HG03045 (cell line): ENCODE data around the gene INSYN2A.

ENCODE experiments used
- ATAC-seq: cut with Tn5 transposase; IDR thresholded peaks from one replicate; pipeline ENCODE4 v1.9.1; 2021; ENCODE audit warnings: mild to moderate bottlenecking, moderate library complexity; ENCODE audit not compliant: unreplicated experiment

INSYN2A gene

DNA sequence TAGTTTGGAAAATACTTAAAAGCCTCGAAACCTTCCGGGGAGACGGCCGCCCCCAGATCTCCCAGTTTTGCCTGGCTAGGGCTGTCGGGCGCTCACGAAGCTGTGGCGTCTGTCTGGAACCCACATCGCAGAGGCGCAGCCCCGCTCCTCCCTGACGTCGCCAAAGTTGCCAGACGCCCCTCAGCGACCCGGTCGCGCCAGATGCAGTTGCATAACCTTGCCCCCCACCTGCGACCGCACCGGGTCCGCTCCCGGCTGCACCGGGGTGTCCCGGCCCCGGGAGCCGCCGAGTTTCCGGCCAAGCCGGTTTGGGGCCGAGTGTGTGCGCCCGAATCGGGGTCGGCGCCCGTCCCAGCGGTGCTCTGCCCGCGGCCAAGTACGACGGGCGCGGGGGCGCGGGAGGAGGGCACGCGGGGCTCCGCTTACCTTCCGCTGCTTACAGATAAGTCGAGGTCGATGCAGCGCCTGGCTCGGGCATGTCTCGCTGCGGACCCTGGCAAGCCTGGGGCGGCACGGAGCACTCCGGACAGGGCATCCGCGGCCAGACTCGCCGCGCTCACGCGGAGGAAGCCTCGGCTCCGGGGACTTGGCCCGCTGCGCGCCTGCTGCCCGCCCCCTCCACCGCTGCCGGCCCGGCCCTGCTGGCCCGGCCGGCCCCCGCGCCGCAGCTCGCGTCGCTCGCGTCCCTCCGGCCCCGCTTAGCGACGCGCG is 665 bp downstream of the INSYN2A start:
- ATAC-seq: no peak

DNA sequence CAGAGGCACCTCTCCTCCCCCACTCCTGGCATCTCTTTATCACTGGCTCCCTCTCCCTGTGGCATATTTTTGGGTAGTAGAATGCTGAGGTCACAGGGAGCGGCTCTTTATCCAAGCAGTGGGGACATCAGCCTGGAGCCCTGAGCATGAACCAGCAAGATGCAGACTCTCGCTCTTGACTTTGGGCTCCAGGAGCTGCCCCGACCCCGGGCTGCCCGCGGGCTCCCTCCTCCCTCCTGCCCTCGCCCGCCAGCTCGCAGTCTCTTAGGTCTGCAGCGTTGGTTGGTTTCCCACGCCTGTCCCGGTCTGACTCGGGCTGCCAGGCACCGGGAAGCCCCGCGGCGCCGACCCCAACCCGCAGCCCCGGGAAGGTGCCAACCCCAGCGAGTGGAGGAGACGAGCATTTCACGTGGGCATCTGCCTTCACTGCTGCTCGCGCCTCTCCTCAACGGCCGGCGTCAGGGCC is 1.3 kb downstream of the INSYN2A start:
- ATAC-seq: no peak

DNA sequence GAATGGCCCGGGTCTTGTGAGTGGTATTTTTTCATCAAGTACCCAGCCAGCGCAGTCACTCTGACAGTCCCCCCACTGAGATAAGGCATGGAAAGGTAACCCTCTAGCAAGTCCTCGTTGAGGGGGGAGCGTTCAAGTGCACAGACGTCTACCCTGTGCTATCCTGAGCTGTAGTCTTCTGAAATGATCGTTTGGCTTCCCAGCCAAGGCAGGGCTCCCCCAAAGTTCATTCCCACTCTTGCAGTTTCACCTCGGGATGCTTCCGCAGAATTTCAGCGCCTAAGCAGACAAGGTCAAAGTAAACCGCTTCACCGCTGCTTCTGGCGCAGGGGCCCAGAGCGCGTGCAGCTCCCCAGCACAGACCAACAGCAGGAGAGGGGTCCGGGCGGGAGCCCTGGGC is 1.8 kb downstream of the INSYN2A start:
- ATAC-seq: no peak

DNA sequence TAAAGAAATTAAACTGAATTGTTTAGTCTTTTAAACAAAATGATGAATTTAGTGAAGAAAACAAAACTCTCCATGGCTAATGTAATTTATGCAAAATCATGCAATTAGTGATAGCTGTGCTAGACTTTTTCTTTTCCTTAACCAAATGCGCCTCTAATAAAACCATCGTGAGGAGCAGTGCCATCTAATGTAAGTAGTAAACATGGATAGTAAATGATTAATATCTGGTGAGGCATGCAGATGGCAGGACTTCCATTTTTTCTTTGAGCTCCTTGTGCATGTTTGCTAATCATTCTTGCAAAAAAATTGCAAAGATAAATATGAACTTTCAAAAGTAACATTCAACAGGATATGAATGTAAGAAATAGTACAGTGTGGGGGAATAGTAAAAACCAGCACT is 2.3 kb downstream of the INSYN2A start:
- no peak for ATAC-seq

DNA sequence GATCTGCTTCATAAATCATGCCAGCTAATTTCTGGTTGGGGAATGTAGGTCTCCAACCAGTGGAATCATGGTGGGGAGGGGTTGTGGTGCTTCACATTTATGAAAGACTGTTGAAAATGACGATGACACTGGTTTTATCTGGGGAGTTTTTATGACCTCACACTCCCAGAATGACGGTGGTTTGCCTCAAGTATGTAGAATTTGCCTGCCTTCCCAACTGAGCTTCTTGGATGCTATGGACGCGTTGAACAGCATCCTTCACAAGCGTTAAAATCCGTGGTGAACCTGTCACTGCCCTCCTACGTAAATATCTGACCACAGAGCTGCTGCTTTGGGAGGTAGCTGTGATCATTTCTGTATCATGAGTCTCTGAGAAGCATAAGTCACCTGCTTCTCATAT is 3.3 kb downstream of the INSYN2A start:
- no peak for ATAC-seq

DNA sequence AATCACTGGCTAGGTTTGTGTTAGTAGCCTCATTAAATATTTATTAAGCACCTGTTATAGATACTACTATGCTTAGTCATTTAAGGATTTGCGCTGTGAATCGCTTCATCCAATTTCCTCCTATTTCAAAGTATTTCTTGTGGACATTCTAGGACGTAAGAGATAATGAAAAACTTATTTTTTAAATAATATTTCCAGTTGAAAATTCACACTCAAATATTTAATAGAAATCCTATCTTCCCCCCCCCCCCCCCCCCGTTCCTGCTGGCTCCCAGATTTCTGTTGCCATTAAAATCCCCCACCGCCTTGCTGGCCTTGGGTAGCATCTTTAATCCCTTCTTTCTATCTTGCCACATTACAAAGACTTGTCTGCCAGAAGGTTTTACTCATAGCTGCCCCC is 6.0 kb downstream of the INSYN2A start:
- ATAC-seq: no peak

DNA sequence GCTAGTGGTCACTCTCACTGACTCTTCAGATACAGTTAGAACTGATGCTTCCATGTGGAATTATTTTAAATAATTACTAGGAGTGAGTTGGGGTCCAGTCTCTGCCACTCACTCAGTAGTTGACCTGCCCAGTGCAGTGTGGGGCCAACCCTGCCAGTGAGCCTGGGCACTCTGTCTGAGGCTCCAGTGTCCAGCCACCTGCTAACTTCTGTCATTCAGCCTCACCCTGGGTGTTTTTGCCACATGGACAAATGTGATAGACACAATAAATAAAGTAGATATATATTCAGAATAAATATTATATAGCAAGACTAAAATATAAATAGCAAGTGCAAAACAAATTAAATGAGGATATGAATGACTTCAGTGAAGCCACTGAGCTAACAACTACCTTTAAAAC is 7.2 kb downstream of the INSYN2A start:
- no peak for ATAC-seq

DNA sequence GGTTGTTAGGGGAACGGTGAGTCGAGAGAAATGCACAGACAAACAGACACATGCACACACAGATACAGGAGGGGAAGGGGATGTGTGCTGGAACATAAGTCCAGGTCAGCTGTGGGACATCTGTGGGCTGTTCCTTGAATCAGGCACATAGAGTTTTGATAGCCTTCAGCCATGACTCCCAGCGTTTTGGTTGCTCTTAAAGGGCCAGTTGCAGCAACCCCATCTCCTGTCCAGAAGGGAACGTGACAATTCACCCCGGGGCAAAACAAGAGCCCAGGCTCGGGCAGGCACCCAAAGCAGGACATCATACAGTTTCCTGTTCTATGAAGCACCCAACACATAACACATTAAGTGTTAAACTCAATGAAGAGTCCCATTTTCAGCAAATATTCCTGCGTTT is 9.6 kb downstream of the INSYN2A start:
- ATAC-seq: no peak

DNA sequence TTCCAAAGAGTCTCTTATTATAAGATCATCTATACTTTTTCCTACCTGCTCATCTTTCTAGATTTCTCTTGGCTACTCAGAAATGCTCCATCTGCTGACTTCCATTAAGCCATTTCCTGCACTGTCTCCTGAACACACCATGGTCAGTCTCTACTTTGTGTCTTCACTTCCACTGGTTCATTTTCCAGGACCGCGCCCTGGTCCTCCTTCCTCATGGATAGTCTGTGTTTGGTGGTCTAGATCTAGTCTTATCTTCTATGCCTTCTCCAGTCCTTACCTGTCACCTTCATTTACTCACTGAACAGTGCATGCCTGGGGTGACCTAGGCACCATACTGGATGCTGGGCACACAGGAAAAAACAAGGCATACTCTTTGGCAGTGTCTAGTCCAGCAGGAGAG is 11.8 kb downstream of the INSYN2A start:
- no peak for ATAC-seq

DNA sequence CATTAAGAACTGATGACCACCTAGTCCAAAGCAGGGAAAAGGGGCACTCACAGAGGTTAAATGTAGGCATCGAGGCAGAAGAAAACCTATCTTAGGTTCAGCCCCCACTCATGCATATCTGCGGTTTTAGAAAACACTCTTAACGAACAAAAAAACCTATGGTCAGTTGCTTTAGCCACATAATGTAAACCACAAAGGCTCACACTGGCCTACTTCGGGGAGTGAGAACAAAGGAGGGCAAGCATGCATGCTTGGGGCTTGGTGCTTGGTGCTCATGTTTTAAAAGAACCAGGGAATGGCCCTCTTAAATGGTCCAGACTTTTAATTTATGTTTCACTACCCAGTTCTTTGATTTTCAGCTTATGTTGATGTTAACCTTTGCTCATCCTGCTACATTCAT is 14.2 kb downstream of the INSYN2A start:
- no peak for ATAC-seq

DNA sequence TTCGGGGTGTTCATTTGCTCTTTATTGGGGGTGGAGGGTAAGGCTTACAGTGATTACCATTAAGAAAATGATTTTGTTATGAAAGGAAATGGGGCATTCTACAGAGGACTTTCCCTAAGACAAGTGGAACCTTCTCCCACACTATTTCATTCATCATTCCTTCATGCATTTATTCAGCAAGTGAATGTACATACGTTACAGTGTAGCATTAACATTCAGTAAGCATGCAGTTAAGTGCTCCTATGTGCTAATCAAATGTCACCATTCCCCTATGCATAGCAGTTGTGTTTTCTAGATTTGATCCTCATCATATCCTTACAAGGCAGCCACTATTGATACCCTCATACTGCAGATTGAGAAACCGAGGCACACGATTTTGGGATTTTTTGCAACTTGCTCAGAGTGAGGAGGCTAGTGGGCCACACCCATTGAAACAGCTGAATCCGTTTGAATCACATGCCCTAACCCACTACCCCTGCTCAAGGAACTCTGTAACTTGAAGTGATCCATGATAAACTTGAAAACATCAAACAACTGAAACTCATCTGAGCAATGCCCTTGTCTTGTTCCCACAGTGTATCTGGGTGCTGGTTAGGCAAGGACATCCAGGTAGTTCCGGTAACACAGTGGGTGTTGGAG is 16.7 kb downstream of the INSYN2A start:
- ATAC-seq: no peak

DNA sequence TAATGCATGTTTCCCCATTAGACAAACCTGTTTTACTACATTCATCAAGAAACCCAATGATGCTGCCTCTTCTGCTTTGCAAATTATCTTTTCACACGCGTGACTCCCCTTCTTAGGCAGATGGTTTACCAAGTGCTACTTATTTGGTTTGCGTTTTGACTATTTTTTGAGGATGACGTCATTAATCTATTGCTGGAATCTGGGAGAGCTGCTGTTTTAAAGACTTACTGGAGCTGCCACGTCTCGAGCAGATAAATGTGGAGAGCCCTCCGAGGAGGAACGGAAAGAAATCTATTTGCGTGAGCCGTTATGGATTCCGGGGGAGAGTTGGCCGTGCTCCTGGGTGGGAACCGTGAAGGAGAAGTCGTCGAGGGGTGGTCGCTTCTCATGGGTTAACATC is 19.7 kb downstream of the INSYN2A start:
- no peak for ATAC-seq

DNA sequence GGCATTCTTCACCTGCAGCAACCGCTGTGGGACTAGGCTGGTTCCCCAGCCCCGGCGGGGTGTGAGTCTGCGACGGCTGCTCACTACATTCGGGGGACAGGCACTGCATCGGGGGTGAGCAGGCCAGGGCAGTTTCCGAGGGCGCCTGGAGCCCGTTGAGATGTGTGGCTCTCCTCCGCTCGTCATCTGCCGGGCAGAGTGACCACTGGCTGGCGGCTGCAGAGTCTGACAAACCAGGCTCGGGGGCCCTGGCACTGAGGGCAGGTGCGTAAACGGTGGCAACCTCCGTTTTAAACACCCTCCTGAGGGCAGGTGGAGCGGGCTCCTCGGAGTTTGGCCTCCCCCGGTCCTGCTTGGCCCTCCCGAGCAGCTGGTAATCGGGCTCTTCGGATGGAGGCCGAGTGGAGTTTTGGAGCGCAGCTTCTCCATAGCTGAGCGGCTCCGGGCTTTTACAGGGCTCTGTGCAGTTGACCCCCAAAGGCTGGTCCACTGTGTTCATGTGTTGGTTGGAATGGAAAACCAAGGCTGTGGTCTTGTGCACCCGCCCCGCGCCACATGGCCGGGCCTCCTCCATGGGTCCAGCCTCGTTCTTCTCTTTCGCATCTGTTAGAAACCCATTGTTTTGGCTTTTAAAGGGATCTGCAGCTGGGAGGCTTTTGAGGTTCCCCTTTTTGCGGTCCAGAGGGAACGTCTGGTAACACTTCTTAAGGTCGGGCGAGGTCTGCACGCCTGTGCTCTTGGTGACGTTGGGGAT is 20.9 kb downstream of the INSYN2A start:
- ATAC-seq: no peak

DNA sequence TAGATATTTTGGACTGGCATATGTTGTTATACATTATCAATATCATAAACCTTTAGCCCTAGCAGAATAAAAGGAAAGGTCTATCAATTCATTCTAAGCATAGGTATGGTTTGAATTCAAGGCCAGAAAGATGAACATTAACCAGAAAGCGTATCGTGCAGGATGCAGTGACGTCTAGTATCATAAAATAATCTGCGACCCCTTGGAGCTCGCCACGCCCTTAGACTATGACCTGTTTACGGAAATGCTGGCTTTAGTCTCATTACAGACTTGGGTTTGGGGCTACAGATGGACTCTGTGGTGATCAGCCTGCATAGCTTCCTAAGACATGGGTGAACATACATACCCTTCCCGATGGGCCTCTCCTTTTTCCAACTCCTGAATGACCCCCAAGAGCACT is 21.5 kb downstream of the INSYN2A start:
- no peak for ATAC-seq

DNA sequence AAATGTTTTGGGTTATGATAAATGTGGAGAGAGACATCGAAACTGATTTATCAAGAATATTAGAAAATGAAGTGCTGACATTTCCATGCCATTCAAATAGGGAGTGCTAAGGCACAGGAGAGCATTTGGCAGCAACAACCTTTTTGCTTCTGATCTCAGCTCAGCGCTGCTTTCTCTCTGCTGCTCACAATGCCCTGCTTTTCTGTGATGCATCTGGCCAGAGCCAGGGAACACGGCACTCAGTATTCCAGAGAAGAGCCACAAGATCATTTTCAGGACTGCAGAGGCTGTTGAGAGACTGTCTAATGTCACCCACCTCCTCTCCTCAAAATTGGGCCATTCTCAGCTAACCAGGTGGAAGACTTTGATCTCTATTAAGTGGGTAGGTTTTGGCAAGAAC is 28.1 kb downstream of the INSYN2A start:
- no peak for ATAC-seq

DNA sequence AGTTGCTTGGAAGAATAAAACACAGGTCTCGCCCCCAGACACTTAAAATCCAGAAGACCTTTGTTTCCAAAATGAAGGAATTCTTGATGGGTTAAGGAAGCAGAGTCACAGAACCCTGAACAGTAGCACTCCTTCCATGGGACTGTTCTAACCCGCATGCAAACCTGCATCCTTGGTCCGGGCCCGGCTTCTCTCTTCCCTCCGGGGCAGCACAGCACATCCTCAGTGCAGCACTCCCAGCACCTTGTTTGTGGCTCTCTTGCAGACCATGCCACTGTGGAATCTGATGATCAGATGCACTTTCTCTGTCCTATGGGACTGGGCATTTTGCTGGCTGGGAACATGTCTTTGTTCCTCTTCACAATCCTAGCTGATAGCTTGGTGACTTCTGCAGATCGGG is 33.5 kb downstream of the INSYN2A start:
- ATAC-seq: no peak

DNA sequence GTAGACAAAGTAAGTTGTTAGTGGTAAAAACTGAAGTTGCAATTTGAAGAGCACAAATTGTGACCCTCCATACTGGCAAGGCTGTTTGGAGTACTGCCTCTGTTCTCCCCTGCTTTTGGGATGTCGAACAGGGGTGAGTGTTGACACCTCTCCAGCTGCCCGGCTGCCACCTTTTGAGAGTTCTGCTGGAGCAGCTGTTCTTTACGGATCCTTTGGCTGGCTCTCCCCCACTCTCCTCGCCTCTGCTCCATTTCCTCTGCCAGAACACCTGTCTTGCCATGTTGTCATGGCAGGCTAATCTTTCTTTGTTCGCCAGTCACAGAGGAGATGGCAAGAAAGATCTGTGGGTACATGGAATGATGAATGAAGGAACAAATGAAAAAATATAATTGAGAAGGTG is 34.9 kb downstream of the INSYN2A start:
- no peak for ATAC-seq

DNA sequence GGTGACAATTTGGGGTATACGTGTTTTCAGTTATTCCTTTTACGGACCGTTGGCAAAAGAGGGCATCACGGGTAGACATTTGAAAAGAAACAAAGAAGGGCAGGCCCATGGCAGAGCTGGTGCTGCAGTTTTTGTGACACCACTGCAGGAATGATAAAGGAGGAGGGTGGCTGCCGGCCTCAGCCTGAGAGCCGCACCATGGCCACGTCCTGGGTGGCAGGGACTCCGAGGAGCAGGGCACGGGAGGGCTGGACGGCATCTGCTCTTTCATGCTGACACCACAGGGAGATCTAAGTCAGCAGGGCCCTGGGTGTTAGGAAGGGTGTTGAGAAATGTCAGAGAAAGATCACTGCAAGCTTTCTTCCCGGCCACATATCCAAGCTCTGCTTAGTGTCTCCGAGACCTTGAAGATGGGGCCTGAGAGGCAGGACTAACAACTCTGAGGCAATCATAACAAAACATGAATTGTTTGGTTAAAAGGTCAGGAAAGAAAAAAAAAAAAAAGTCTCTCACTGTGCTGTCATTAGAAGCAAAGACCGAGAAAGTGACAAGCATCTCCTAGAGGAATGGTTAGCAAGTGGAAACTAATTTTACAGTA is 36.6 kb downstream of the INSYN2A start:
- no peak for ATAC-seq

DNA sequence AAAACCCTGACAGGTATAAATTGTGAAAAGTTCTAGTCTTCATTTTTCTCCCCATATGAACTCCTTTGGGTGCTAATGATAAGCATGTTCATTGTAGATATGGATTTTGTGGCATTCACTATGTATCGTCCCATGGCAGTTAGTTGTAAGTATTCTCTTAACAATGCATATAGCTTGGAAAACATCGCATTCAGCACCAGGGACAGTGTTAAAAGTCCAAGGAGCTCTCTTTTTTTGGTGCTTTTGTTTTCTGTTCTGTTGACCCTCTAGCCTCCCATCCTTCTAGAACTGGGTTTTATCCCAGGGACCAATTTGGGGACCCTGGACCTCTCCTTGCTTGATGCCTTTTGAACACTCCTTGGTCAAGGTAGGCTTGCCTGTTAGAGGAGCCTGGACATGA is 37.7 kb downstream of the INSYN2A start:
- no peak for ATAC-seq

DNA sequence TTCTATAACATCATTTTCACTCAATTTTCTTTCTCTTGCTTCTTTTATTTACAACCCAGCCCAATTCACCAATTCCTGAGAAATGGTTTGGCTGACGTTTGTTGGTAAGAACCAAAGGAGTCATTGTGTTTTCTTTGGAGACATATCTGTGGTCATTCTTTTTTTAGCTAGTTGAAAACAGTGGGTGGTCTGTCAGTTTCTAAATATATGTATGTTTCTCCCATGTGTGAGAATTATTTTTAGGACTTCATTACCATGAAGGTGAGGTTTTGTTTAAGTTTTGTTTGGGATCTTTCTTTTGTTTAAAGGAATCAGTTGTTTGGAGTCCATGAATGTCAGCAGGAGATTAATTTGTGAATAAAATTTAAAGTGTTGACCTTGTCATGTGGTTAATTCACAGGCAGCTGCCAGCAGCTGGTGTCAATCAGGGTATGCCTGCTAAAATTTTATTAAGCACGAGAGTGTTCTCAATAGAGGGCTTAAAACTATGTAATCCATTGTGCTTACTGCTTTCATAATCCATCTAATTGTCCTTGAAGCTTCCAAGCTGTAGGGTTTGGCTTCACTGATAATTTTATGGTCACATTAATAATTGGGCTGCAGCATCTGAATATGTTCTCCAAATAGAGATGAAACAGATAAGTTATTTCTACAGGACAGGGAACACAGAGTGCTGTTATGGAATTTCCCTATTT is 38.7 kb downstream of the INSYN2A start:
- ATAC-seq: no peak

DNA sequence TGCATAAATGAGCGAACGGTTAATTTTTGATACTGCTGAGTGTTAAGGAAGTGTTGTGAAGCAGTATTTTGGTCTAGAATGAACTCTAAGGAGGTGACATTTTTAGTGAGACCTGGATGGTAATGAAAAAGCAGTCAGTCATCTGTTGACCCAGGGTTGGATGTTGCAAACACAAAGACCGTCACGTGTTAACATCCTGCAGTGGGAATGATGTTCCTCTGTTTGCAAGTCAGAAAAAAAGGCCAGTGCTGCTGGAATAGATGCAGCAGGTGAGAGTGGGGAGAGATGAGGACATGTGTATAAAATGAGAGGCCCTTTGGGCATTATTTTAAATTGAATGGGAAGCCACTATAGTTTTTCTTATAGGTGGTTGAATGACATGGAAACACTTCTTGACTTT is 39.3 kb downstream of the INSYN2A start:
- no peak for ATAC-seq
